GM10266 (cell line): ENCODE results near the gene PAM.

ENCODE experiments used
- DNase-seq: peaks from one replicate; pipeline ENCODE4 v3.0.0; 2012; ENCODE audit errors: extremely low spot score
- TF ChIP-seq, protein P1 (sequence below): IDR thresholded peaks from 2 replicates; pipeline ENCODE4 v1.5.1; 2012; ENCODE audit warnings: mild to moderate bottlenecking, low read depth; ENCODE audit not compliant: control insufficient read depth, insufficient read depth; ENCODE audit errors: missing control alignments

Gene PAM

DNA sequence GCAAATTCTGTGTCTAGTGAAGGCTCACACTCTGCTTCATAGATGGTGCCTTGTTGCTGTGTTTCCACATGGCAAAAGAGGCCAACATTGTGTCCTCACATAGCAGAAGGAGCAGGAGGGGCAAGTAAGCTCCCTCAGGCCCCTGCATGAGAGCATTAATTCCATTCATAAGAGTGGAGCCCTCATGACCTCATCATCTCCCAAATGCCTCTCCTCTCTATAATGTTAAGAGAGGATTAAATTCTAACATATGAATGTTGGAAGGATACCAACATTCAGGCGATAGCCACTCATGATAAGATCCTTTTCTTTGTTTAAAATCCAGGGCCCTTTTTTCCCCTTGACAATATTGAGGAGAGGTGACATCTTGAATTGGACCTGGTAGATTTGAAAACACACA is 35.2 kb upstream of the PAM start:
- no peak for DNase-seq
- TF ChIP-seq, protein P1, sequence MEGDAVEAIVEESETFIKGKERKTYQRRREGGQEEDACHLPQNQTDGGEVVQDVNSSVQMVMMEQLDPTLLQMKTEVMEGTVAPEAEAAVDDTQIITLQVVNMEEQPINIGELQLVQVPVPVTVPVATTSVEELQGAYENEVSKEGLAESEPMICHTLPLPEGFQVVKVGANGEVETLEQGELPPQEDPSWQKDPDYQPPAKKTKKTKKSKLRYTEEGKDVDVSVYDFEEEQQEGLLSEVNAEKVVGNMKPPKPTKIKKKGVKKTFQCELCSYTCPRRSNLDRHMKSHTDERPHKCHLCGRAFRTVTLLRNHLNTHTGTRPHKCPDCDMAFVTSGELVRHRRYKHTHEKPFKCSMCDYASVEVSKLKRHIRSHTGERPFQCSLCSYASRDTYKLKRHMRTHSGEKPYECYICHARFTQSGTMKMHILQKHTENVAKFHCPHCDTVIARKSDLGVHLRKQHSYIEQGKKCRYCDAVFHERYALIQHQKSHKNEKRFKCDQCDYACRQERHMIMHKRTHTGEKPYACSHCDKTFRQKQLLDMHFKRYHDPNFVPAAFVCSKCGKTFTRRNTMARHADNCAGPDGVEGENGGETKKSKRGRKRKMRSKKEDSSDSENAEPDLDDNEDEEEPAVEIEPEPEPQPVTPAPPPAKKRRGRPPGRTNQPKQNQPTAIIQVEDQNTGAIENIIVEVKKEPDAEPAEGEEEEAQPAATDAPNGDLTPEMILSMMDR = no peak

DNA sequence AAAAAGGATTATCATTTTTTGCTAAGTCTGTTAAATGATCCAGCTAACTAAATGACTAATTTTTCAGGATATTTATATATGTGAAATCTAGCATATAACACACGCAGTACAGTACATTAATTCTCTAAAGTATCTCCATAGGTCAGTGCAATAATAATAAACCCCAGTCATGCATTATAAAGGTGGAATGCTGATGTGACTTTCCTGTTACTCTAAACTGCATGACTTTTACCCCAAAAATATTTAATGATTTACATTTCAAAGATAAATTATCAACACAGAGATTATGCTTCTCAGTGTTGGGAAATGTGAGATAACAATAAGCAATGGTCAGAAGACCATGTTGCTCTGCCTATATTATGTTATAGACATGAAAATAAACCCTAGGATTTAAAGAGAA is 34.1 kb upstream of the PAM start:
- DNase-seq = no peak
- TF ChIP-seq, protein P1 = no peak

DNA sequence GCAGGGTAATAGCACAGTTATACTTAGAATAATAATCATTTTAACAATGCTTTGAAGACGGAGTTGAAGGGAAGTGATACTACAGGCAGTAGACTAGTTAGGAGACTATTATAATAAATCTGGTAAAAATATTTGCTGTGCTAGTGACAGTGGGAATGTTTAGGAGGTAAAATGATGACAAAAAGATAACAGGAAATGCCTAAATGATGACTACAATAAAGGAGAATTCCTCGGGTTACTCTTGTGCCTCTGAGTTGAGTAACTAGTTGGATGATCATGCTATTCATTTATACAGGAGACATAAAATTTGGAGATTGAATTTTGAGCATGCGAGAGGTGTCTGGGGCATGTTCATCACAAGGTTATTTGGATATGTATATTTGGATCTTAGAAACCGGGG is 32.2 kb upstream of the PAM start:
- TF ChIP-seq, protein P1 = no peak
- no peak for DNase-seq

DNA sequence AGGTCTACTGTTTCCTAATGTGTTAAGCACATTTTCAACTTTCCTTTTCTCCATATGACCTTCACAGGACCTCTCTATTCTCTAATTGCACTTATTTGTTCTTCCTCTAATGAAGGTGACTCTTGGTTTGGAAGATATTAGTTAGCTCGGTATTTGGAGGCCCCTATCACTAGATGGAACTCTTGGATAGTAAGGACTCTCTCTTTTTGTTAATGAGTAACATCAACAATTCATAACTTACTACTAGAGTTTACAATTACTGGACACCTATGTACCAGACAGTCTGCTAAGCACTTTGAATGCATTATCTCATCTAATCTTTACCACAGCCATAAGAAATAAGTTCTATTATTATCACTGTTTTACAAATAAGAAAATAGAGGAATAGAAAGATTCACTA is 23.4 kb upstream of the PAM start:
- no peak for DNase-seq
- TF ChIP-seq, protein P1 = no peak

DNA sequence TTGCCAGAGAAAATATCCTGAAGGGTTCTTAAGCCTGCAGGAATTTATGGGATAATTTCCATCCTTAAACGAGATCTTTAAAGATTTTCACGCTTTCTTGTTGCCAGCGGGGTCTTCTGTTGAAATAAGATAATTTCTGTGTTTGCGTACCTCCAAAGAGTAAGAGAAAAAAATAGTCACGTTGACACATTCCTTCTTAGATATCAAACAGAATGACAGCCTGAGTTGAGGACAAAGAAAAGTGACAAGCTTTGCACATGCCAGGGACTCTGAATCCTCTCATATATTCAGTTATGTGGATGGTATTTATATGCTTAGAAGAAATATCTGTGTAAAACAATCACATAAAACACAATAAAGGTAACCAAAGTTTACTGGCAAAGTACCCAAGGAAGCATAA is 21.6 kb upstream of the PAM start:
- no peak for DNase-seq
- TF ChIP-seq, protein P1 = no peak

DNA sequence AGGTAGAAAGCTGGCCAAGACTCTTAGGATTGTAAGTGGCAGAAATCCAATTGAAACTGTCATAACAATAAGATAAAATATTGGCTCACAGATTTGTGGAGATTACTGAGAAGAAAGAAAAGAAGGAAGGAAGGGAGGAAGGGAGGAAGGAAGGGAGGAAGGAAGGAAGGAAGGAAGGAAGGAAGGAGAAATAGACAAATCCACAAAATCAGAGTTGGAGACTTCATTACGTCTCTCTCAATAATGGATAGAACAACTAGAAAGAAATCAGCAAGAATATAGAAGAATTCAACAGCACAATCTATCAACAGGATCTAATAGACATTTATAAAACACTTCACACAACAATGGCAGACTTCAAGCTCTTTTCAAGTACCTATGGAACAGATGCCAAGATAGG is 17.9 kb upstream of the PAM start:
- TF ChIP-seq, protein P1 = no peak
- DNase-seq = no peak

DNA sequence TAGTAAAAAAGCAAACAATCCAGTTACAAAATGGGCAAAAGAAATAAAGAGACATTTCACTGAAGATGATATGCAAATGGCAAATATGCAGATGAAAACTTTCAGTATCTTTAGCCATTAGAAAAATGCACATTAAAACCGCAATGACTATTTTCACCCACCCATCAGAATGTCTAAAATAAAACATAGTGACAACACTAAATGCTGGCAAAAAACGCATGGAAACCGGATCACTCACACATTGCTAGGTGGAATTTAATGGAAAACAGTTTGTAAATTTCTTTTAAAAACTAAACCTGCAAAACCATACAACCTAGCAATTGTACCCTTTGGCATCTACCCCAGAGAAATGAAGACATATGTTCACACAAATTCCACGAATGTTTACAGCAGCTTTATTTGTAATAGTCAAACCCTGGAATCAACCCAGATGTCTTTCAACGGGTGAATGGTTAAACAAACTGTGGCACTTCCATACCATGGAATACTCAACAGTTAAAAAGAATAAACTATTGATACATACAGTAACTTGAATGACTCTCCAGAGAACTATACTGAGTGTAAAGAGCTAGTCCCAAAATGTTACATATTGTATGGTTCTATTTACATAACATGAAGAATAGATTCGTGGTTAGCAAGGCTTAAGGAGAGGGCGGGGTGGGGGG is 17.2 kb upstream of the PAM start:
- TF ChIP-seq, protein P1 = no peak
- DNase-seq = no peak
